HepG2 (cell line): ENCODE measurements around the gene IRX3. TPM values are rescaled to one million over a fixed set of nuclear protein-coding genes. Genes with fewer than 3 reads are reported as not detected.

Source experiments
- RXRA ChIP-seq: sonication (generic); formaldehyde crosslinking; IDR thresholded peaks from 2 replicates; pipeline ENCODE4 v1.5.1; 2020; ENCODE audit warnings: missing genetic modification reagents
- ZNF234 ChIP-seq: sonication (generic); formaldehyde crosslinking; conservative IDR thresholded peaks from 2 replicates; pipeline ENCODE4 v1.5.1; 2020; ENCODE audit warnings: mild to moderate bottlenecking, missing genetic modification reagents
- polyA plus RNA-seq, 8 experiments: library from polyadenylated mRNA; depleted of rRNA in 3 of 8; stranded (reverse) in 7 of 8; unstranded in 1 of 8; fragments of >200 nt; fragmentation: Illumina TruSeq in 4 of 8; extraction: Trizol in 4 of 8; gene quantifications; 2 replicates each; pipeline versions ENCODE4 v1.2.1 to v1.2.3, GENCODE V29; 2011 to 2016; ENCODE audit warnings: low read depth in 4 of 8, missing spikeins in 1 of 8, mixed read lengths in 1 of 8; ENCODE audit not compliant: insufficient read depth in 1 of 8
- total RNA-seq, 5 experiments: library from RNA; depleted of rRNA; stranded (reverse); fragments of >200 nt; fragmentation: Illumina TruSeq; extraction: Trizol; gene quantifications; 2 replicates each; pipeline ENCODE4 v1.2.3, GENCODE V29; 2016; ENCODE audit warnings: low read depth in 1 of 5
- TF ChIP-seq, protein P1 (sequence below), 2 experiments: fragments of 450-650 bp in 1 of 2; sonication (generic) in 1 of 2; formaldehyde crosslinking in 1 of 2; IDR thresholded peaks; 2 replicates each; pipeline versions ENCODE4 v1.6.1 to v1.8.0; 2016 to 2022; ENCODE audit warnings: antibody characterized with exemption in 1 of 2, mild to moderate bottlenecking in 1 of 2, missing genetic modification reagents in 1 of 2

IRX3 gene
- total and polyA plus RNA-seq, 2 of the 13 experiments (the other 11 are each of a cell fraction or from before 2014, with no cell fraction given), result 9.2 to 16.4 TPM

DNA sequence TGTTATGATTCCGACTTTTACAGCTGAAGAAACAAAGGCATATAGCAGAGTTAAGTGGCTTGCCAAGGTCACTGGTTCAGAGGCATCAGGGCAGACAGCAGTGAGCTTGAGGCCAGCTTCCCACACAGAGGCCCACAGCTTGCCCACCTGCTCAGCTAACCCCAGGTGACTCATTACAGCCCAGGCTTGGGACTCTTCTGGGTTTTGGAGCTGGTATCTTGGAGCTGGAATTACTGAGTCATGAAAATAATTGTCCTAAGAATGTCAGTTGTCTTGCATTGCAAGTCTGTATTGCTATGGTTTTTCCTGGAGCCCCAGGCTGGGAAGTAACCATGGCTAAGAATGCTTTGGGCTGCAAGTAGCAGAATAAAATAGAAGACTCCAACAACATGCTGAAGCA, 32.4 kb upstream of the IRX3 start (continued):
- TF ChIP-seq, protein P1, sequence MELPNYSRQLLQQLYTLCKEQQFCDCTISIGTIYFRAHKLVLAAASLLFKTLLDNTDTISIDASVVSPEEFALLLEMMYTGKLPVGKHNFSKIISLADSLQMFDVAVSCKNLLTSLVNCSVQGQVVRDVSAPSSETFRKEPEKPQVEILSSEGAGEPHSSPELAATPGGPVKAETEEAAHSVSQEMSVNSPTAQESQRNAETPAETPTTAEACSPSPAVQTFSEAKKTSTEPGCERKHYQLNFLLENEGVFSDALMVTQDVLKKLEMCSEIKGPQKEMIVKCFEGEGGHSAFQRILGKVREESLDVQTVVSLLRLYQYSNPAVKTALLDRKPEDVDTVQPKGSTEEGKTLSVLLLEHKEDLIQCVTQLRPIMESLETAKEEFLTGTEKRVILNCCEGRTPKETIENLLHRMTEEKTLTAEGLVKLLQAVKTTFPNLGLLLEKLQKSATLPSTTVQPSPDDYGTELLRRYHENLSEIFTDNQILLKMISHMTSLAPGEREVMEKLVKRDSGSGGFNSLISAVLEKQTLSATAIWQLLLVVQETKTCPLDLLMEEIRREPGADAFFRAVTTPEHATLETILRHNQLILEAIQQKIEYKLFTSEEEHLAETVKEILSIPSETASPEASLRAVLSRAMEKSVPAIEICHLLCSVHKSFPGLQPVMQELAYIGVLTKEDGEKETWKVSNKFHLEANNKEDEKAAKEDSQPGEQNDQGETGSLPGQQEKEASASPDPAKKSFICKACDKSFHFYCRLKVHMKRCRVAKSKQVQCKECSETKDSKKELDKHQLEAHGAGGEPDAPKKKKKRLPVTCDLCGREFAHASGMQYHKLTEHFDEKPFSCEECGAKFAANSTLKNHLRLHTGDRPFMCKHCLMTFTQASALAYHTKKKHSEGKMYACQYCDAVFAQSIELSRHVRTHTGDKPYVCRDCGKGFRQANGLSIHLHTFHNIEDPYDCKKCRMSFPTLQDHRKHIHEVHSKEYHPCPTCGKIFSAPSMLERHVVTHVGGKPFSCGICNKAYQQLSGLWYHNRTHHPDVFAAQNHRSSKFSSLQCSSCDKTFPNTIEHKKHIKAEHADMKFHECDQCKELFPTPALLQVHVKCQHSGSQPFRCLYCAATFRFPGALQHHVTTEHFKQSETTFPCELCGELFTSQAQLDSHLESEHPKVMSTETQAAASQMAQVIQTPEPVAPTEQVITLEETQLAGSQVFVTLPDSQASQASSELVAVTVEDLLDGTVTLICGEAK (IDR thresholded peaks at IDR 0.05), result no peak
- TF ChIP-seq, protein P1 (CRISPR knock-in tag; IDR thresholded peaks at IDR 0.05), result no peak
- TF ChIP-seq ZNF234 (CRISPR knock-in tag) (no peak), RXRA (CRISPR knock-in tag) (no peak)
- TF ChIP-seq, all 625 proteins: peak for 0
